ENCODE data around the gene SNTA1. TPM values are rescaled to one million over a fixed set of nuclear protein-coding genes. Genes with fewer than 3 reads are reported as not detected.
A peak's percentile ranks its signal among the peaks of the same experiment; 100 is the strongest.
"Not testable (repeated sequence)": the region's sequence is repeated elsewhere in the genome, so short reads cannot be mapped to it uniquely, and the experiment has no call there.

Gene SNTA1
- total RNA-seq, 1 donor from 2014 or later, result 13.3 TPM

- Mint-ChIP-seq H3K4me3 (no peak overlapping the region), H3K27ac (no peak overlapping the region), H3K9me3 (no peaks in the 10 kb centered on the region), H3K4me1 (peaks cover 7% of the 10 kb centered on the region), H3K27me3 (ENCODE audit: low read depth) (no peaks in the 10 kb centered on the region), H3K36me3 (no peaks in the 10 kb centered on the region)
- TF ChIP-seq CTCF (IDR thresholded peaks at IDR 0.05; ENCODE audit: unreplicated experiment), result no peak
- no peak for DNase-seq (ENCODE audit: low spot score in 2 of 2, unreplicated experiment in 2 of 2)
These were observed 16.0 kb upstream of the SNTA1 start for GRCh38 chr20:33459599-33459998.

- not testable (repeated sequence) for H3K27ac Mint-ChIP-seq, H3K4me3 Mint-ChIP-seq
- TF ChIP-seq CTCF (IDR thresholded peaks at IDR 0.05; ENCODE audit: unreplicated experiment), result peak; percentile 93
These were observed 13.5 kb upstream of the SNTA1 start for GRCh38 chr20:33456916-33457642.

GRCh38 chr20:33450867-33451266 lies 7.3 kb upstream of the SNTA1 start:
- Mint-ChIP-seq H3K9me3 (peaks cover 4% of the 10 kb centered on the region), H3K27ac (no peak overlapping the region), H3K4me3 (no peak overlapping the region), H3K4me1 (no peaks in the 10 kb centered on the region), H3K36me3 (peaks cover 1% of the 10 kb centered on the region), H3K27me3 (ENCODE audit: low read depth) (no peaks in the 10 kb centered on the region)
- TF ChIP-seq CTCF (IDR thresholded peaks at IDR 0.05; ENCODE audit: unreplicated experiment), result no peak
- no peak for DNase-seq (ENCODE audit: low spot score in 2 of 2, unreplicated experiment in 2 of 2)

More at GRCh38 chr20:33456916-33457642, 13.5 kb upstream of the SNTA1 start:
- not testable (repeated sequence) for H3K4me1 Mint-ChIP-seq; H3K27me3 Mint-ChIP-seq (ENCODE audit: low read depth); H3K9me3 Mint-ChIP-seq; H3K36me3 Mint-ChIP-seq
- DNase-seq (ENCODE audit: low spot score in 2 of 2, unreplicated experiment in 2 of 2), result peak; percentile 67 to 91

GRCh38 chr20:33445881-33446625 lies 2.5 kb upstream of the SNTA1 start:
- TF ChIP-seq CTCF (IDR thresholded peaks at IDR 0.05; ENCODE audit: unreplicated experiment), result no peak
- H3K27ac Mint-ChIP-seq, result no peak overlapping the region
- no peak overlapping the region for H3K4me3 Mint-ChIP-seq
- peaks cover 4% of the 10 kb centered on the region for H3K9me3 Mint-ChIP-seq
- H3K4me1 Mint-ChIP-seq, result peaks cover 12% of the 10 kb centered on the region
- peaks cover 1% of the 10 kb centered on the region for H3K36me3 Mint-ChIP-seq
- no peak for DNase-seq (ENCODE audit: low spot score in 2 of 2, unreplicated experiment in 2 of 2)
- H3K27me3 Mint-ChIP-seq (ENCODE audit: low read depth), result no peaks in the 10 kb centered on the region

GRCh38 chr20:33444797-33445560 lies 1.4 kb upstream of the SNTA1 start:
- no peak for DNase-seq (ENCODE audit: low spot score in 2 of 2, unreplicated experiment in 2 of 2)
- H3K4me1 Mint-ChIP-seq, result peaks cover 12% of the 10 kb centered on the region
- no peaks in the 10 kb centered on the region for H3K27me3 Mint-ChIP-seq (ENCODE audit: low read depth)
- TF ChIP-seq CTCF (IDR thresholded peaks at IDR 0.05; ENCODE audit: unreplicated experiment), result no peak
- no peak overlapping the region for H3K27ac Mint-ChIP-seq
- peak overlapping the region; percentile 78 for H3K4me3 Mint-ChIP-seq
- H3K36me3 Mint-ChIP-seq, result peaks cover 1% of the 10 kb centered on the region
- H3K9me3 Mint-ChIP-seq, result peaks cover 4% of the 10 kb centered on the region
